Loucy (cell line): ENCODE data around the gene ZNF22.

ENCODE experiments used
- H2AFZ ChIP-seq: fragments of 200-600 bp; sonication (generic); 2 replicates; pipeline ENCODE4 v1.6.0; 2016; ENCODE audit warnings: antibody characterized with exemption, mild to moderate bottlenecking, low read length, moderate library complexity
- H3F3A ChIP-seq: fragments of 200-600 bp; 2 replicates; pipeline ENCODE4 v1.6.0; 2016; ENCODE audit warnings: antibody characterized with exemption, low read depth, mild to moderate bottlenecking
- H3K27me3 ChIP-seq: fragments of 200-600 bp; sonication (generic); 2 replicates; pipeline ENCODE4 v1.6.1; 2014; ENCODE audit warnings: low read length, mild to moderate bottlenecking; ENCODE audit not compliant: insufficient read depth, poor library complexity, severe bottlenecking
- H3K36me3 ChIP-seq: fragments of 200-600 bp; sonication (generic); 2 replicates; pipeline ENCODE4 v1.6.1; 2016; ENCODE audit warnings: low read length; ENCODE audit not compliant: insufficient read depth
- H3K4me1 ChIP-seq: fragments of 200-600 bp; sonication (generic); 2 replicates; pipeline ENCODE4 v1.5.1; 2014; ENCODE audit warnings: low read length, mild to moderate bottlenecking; ENCODE audit not compliant: insufficient read depth, poor library complexity, severe bottlenecking
- H3K4me2 ChIP-seq: fragments of 200-600 bp; sonication (generic); 2 replicates; pipeline ENCODE4 v1.6.0; 2014; ENCODE audit warnings: antibody characterized with exemption, low read length, low read depth, mild to moderate bottlenecking; ENCODE audit not compliant: poor library complexity, severe bottlenecking
- H3K4me3 ChIP-seq: fragments of 200-600 bp; sonication (generic); 2 replicates; pipeline ENCODE4 v1.5.1; 2014; ENCODE audit warnings: low read length, mild to moderate bottlenecking, mixed read lengths; ENCODE audit not compliant: poor library complexity, severe bottlenecking
- H3K79me2 ChIP-seq: fragments of 200-600 bp; sonication (generic); 2 replicates; pipeline ENCODE4 v1.6.1; 2014; ENCODE audit warnings: low read length; ENCODE audit not compliant: insufficient read depth
- H3K9ac ChIP-seq: fragments of 200-600 bp; sonication (generic); 2 replicates; pipeline ENCODE4 v1.6.0; 2014; ENCODE audit warnings: mild to moderate bottlenecking, low read depth, low read length, moderate library complexity; ENCODE audit not compliant: poor library complexity, severe bottlenecking
- H3K9me2 ChIP-seq: fragments of 200-600 bp; sonication (generic); replicated peaks from 2 replicates; pipeline ENCODE4 v1.6.1; 2016; ENCODE audit warnings: low read depth, low read length, mixed read lengths
- H3K9me3 ChIP-seq: fragments of 200-600 bp; sonication (generic); 2 replicates; pipeline ENCODE4 v1.6.1; 2014; ENCODE audit warnings: mild to moderate bottlenecking, antibody characterized with exemption, low read length, low read depth; ENCODE audit not compliant: insufficient read depth
- H4K20me1 ChIP-seq: fragments of 200-600 bp; sonication (generic); 2 replicates; pipeline ENCODE4 v1.6.0; 2014; ENCODE audit warnings: antibody characterized with exemption, low read length, mild to moderate bottlenecking; ENCODE audit not compliant: insufficient read depth, poor library complexity, severe bottlenecking
- CTCF ChIP-seq: fragments of 200-600 bp; sonication (generic); conservative IDR thresholded peaks from 2 replicates; pipeline ENCODE4 v1.5.1; 2014; ENCODE audit warnings: mild to moderate bottlenecking, antibody characterized with exemption, low read length
- EZH2phosphoT487 ChIP-seq: fragments of 200-600 bp; IDR thresholded peaks from 2 replicates; pipeline ENCODE4 v1.6.1; 2018; ENCODE audit warnings: antibody characterized with exemption, mild to moderate bottlenecking, moderate library complexity, borderline replicate concordance

The ZNF22 gene

GRCh38 chr10:44983066-44983894, 17.4 kb upstream of the ZNF22 start:
- H3K9me2 ChIP-seq = no peaks in the 10 kb centered on the region
- H3K9ac ChIP-seq = no peak overlapping the region
- peaks cover 32% of the 10 kb centered on the region for H3K4me1 ChIP-seq
- H3K36me3 ChIP-seq = no peaks in the 10 kb centered on the region
- no peaks in the 10 kb centered on the region for H3K27me3 ChIP-seq
- H3K4me3 ChIP-seq = no peak overlapping the region
- no peak overlapping the region for H2AFZ ChIP-seq
- H3K4me2 ChIP-seq = no peak overlapping the region
- no peaks in the 10 kb centered on the region for H3K9me3 ChIP-seq
- no peaks in the 10 kb centered on the region for H3F3A ChIP-seq
- no peaks in the 10 kb centered on the region for H4K20me1 ChIP-seq
- no peaks in the 10 kb centered on the region for H3K79me2 ChIP-seq
- no peak for TF ChIP-seq EZH2phosphoT487
- TF ChIP-seq CTCF = no peak

GRCh38 chr10:44983895-44984278, 16.8 kb upstream of the ZNF22 start:
- no peaks in the 10 kb centered on the region for H3K36me3 ChIP-seq
- H3K4me2 ChIP-seq = no peak overlapping the region
- peaks cover 26% of the 10 kb centered on the region for H3K4me1 ChIP-seq
- H2AFZ ChIP-seq = no peak overlapping the region
- H3K79me2 ChIP-seq = no peaks in the 10 kb centered on the region
- TF ChIP-seq CTCF (no peak), EZH2phosphoT487 (no peak)
- no peak overlapping the region for H3K9ac ChIP-seq
- no peaks in the 10 kb centered on the region for H3K9me3 ChIP-seq
- H3F3A ChIP-seq = no peaks in the 10 kb centered on the region
- H3K27me3 ChIP-seq = no peaks in the 10 kb centered on the region
- no peaks in the 10 kb centered on the region for H4K20me1 ChIP-seq
- no peaks in the 10 kb centered on the region for H3K9me2 ChIP-seq
- no peak overlapping the region for H3K4me3 ChIP-seq

GRCh38 chr10:44984671-44985101, 16.0 kb upstream of the ZNF22 start:
- Histone ChIP-seq H4K20me1 (no peaks in the 10 kb centered on the region), H3K4me1 (peaks cover 23% of the 10 kb centered on the region), H3K79me2 (no peaks in the 10 kb centered on the region), H3F3A (no peaks in the 10 kb centered on the region), H3K4me2 (no peak overlapping the region), H3K9me3 (no peaks in the 10 kb centered on the region), H3K36me3 (no peaks in the 10 kb centered on the region), H3K4me3 (no peak overlapping the region), H3K27me3 (no peaks in the 10 kb centered on the region), H3K9ac (no peak overlapping the region), H3K9me2 (no peaks in the 10 kb centered on the region), H2AFZ (no peak overlapping the region)
- no peak for TF ChIP-seq EZH2phosphoT487
- no peak for TF ChIP-seq CTCF
